ENCODE measurements around the gene OSBPL6.

Gene OSBPL6

DNA sequence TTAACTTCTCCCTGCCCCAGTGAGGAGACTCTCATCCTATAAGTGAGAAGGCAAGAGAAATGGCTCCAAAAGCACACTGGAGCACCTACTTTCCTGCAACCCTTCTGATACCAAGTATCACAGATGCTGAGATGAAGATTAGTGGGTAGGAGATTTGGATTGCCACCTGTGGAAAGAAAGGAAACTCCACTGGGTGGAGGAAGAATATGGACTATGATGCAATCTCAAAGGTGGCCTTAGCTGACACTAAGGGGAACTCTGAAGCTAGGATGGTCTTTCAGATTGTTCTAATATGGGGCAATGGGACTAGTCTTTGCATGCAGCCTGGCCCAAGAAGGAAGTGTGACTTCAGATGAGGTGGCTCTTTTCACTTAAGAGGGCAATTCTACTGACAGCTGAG lies 235.0 kb downstream of the OSBPL6 start:
- Histone ChIP-seq H3K36me3 (ENCODE audit: control insufficient read depth in 1 of 2, insufficient read depth in 2 of 2, low read length in 2 of 2) (peaks cover 11 to 32% of the 10 kb centered on the region in 2 experiments), H2BK5ac (ENCODE audit: low read depth, low read length, poor library complexity) (no peak overlapping the region), H3K79me2 (ENCODE audit: control insufficient read depth, insufficient read depth, low read length, poor library complexity) (no peaks in the 10 kb centered on the region), H4K91ac (ENCODE audit: low read depth, low read length) (no peak overlapping the region), H2BK12ac (ENCODE audit: low read length) (no peak overlapping the region), H3K18ac (ENCODE audit: low read length) (no peak overlapping the region), H3K9ac (ENCODE audit: low read length) (no peak overlapping the region), H3K27me3 (ENCODE audit: insufficient read depth, low read length) (no peaks in the 10 kb centered on the region), H3K14ac (ENCODE audit: low read length) (no peak overlapping the region), H3K27ac (ENCODE audit: low read depth, low read length) (no peak overlapping the region), H3K4me2 (ENCODE audit: low read length) (no peak overlapping the region), H4K8ac (ENCODE audit: low read depth, low read length) (no peak overlapping the region), H3K79me1 (ENCODE audit: low read length) (no peaks in the 10 kb centered on the region), H3K4me1 (ENCODE audit: control insufficient read depth in 1 of 2, insufficient read depth in 2 of 2, low read length in 2 of 2) (no peaks in the 10 kb centered on the region), H2AK5ac (ENCODE audit: low read length) (no peak overlapping the region), H3K4ac (ENCODE audit: low read depth, low read length) (no peak overlapping the region), H3K4me3 (ENCODE audit: low read depth, low read length) (no peak overlapping the region), H2BK120ac (ENCODE audit: insufficient read depth, low read length, poor library complexity) (no peak overlapping the region), H4K12ac (ENCODE audit: low read depth, low read length) (no peak overlapping the region), H3K9me3 (ENCODE audit: insufficient read depth, low read depth, low read length) (no peaks in the 10 kb centered on the region), H3K23ac (ENCODE audit: low read length) (no peak overlapping the region), H2AFZ (ENCODE audit: insufficient read depth, low read length, poor library complexity) (no peak overlapping the region)
- DNase-seq = no peak

DNA sequence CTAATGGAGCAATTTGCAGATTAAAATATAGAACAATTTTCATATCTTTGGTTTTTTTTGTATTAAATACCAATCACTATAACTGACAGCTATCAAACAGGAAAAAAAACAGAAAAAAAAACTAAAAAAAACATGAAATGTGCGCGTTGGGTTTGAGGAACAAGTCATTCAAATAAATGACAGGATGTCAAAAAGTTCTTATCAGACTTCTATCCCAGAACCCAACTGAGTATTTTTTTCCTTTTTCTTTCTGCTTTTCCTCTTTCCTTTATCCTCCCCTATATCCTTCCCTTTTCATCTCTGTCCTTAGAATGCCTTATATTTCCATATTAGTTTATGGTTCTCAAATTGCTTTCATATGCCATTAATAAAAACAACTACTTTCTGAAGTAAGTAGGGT lies 242.3 kb downstream of the OSBPL6 start:
- no peaks in the 10 kb centered on the region for H3K79me2 ChIP-seq (ENCODE audit: control insufficient read depth, insufficient read depth, low read length, poor library complexity)

DNA sequence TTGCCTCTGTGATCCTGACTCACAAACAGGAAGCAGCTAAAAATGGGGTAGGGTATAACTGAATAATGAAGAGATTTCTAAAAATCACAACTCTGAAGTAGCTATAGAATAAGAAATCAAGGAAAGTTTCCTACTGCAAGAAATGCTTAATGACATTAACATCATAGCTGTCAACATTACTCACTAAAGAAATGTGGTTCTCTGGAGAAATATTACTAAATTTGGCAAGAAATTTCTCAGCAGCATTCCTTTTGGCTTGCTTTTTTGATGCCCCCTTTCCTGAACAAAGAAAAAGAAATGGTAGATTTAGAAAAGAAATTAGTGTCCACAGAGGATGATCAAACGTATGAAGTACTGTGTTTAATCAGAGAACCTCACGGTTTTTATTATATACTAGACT lies 247.1 kb downstream of the OSBPL6 start:
- no peak overlapping the region for H4K12ac ChIP-seq (ENCODE audit: low read depth, low read length)
- H2AK5ac ChIP-seq (ENCODE audit: low read length) = no peak overlapping the region
- H3K9ac ChIP-seq (ENCODE audit: low read length) = no peak overlapping the region
- no peak overlapping the region for H3K4ac ChIP-seq (ENCODE audit: low read depth, low read length)
- H2AFZ ChIP-seq (ENCODE audit: insufficient read depth, low read length, poor library complexity) = no peak overlapping the region
- H2BK5ac ChIP-seq (ENCODE audit: low read depth, low read length, poor library complexity) = no peak overlapping the region
- H4K91ac ChIP-seq (ENCODE audit: low read depth, low read length) = no peak overlapping the region
- H3K4me1 ChIP-seq (ENCODE audit: control insufficient read depth in 1 of 2, insufficient read depth in 2 of 2, low read length in 2 of 2) = peaks cover 0 to 3% of the 10 kb centered on the region in 2 experiments
- H3K4me2 ChIP-seq (ENCODE audit: low read length) = no peak overlapping the region
- no peak overlapping the region for H3K27ac ChIP-seq (ENCODE audit: low read depth, low read length)
- H2BK12ac ChIP-seq (ENCODE audit: low read length) = no peak overlapping the region
- no peak overlapping the region for H3K4me3 ChIP-seq (ENCODE audit: low read depth, low read length)
- no peak overlapping the region for H3K18ac ChIP-seq (ENCODE audit: low read length)
- no CpG with 5 or more reads among the region's 2 CpGs for WGBS (ENCODE audit: extremely low coverage, insufficient coverage, insufficient read length)
- H3K14ac ChIP-seq (ENCODE audit: low read length) = no peak overlapping the region
- H3K9me3 ChIP-seq (ENCODE audit: insufficient read depth, low read depth, low read length) = no peaks in the 10 kb centered on the region
- no peak overlapping the region for H3K23ac ChIP-seq (ENCODE audit: low read length)
- no peaks in the 10 kb centered on the region for H3K79me2 ChIP-seq (ENCODE audit: control insufficient read depth, insufficient read depth, low read length, poor library complexity)
- H3K79me1 ChIP-seq (ENCODE audit: low read length) = no peaks in the 10 kb centered on the region
- no peaks in the 10 kb centered on the region for H3K27me3 ChIP-seq (ENCODE audit: insufficient read depth, low read length)
- peaks cover 11 to 20% of the 10 kb centered on the region in 2 experiments for H3K36me3 ChIP-seq (ENCODE audit: control insufficient read depth in 1 of 2, insufficient read depth in 2 of 2, low read length in 2 of 2)
- DNase-seq = no peak
- no peak overlapping the region for H2BK120ac ChIP-seq (ENCODE audit: insufficient read depth, low read length, poor library complexity)
- H4K8ac ChIP-seq (ENCODE audit: low read depth, low read length) = no peak overlapping the region

More for the DNA sequence above, 242.3 kb downstream of the OSBPL6 start:
- H4K91ac ChIP-seq (ENCODE audit: low read depth, low read length) = no peak overlapping the region
- H3K4me3 ChIP-seq (ENCODE audit: low read depth, low read length) = no peak overlapping the region
- H3K4me1 ChIP-seq (ENCODE audit: control insufficient read depth in 1 of 2, insufficient read depth in 2 of 2, low read length in 2 of 2) = peaks cover 0 to 3% of the 10 kb centered on the region in 2 experiments
- H4K12ac ChIP-seq (ENCODE audit: low read depth, low read length) = no peak overlapping the region
- H2AK5ac ChIP-seq (ENCODE audit: low read length) = no peak overlapping the region
- H3K79me1 ChIP-seq (ENCODE audit: low read length) = no peaks in the 10 kb centered on the region
- no peak overlapping the region for H4K8ac ChIP-seq (ENCODE audit: low read depth, low read length)
- peaks cover 17 to 22% of the 10 kb centered on the region in 2 experiments for H3K36me3 ChIP-seq (ENCODE audit: control insufficient read depth in 1 of 2, insufficient read depth in 2 of 2, low read length in 2 of 2)
- no CpG with 5 or more reads among the region's 2 CpGs for WGBS (ENCODE audit: extremely low coverage, insufficient coverage, insufficient read length)
- H2BK12ac ChIP-seq (ENCODE audit: low read length) = no peak overlapping the region
- H3K9ac ChIP-seq (ENCODE audit: low read length) = no peak overlapping the region
- H2BK5ac ChIP-seq (ENCODE audit: low read depth, low read length, poor library complexity) = no peak overlapping the region
- DNase-seq = no peak
- no peak overlapping the region for H3K18ac ChIP-seq (ENCODE audit: low read length)
- H3K27ac ChIP-seq (ENCODE audit: low read depth, low read length) = no peak overlapping the region
- H2AFZ ChIP-seq (ENCODE audit: insufficient read depth, low read length, poor library complexity) = no peak overlapping the region
- H3K27me3 ChIP-seq (ENCODE audit: insufficient read depth, low read length) = no peaks in the 10 kb centered on the region
- no peak overlapping the region for H3K4me2 ChIP-seq (ENCODE audit: low read length)
- H3K9me3 ChIP-seq (ENCODE audit: insufficient read depth, low read depth, low read length) = no peaks in the 10 kb centered on the region
- H3K14ac ChIP-seq (ENCODE audit: low read length) = no peak overlapping the region
- no peak overlapping the region for H3K23ac ChIP-seq (ENCODE audit: low read length)
- H3K4ac ChIP-seq (ENCODE audit: low read depth, low read length) = no peak overlapping the region
- no peak overlapping the region for H2BK120ac ChIP-seq (ENCODE audit: insufficient read depth, low read length, poor library complexity)

DNA sequence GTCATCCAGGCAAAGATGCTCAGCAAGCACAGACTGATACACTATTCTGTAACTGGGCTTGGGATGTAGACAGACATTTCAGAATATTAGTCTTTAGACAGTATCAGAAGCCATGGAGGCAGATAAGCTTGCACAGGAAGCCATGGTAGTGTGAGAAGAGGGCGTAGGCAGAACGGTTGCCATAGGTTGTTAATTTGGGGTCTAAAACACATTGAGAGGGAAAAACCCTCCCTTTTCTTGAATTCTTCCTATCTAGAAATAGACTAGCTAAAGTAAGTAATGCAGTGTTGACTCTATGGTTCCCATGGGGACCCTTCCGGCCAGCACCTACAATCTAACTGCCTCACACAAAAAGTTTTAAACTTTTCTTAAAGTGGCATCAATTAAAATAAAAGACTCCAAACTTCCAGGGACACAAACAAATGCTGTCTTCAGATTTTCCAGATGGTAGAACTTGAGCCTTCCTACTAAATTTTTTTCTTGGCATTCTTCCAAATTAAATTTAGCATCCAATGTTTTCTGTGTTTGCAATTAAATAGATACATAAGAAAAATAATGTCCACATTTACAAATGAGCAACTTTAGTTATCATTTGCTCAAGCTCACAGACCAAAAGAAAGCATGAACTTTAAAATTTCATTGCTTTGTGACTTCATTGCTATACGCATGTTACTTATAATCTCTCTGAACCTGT lies 254.8 kb downstream of the OSBPL6 start:
- WGBS (ENCODE audit: extremely low coverage, insufficient coverage, insufficient read length) = no CpG with 5 or more reads among the region's 4 CpGs
- Histone ChIP-seq H3K4me2 (ENCODE audit: low read length) (no peak overlapping the region), H3K4me1 (ENCODE audit: control insufficient read depth in 1 of 2, insufficient read depth in 2 of 2, low read length in 2 of 2) (peaks cover 7 to 11% of the 10 kb centered on the region in 2 experiments), H4K91ac (ENCODE audit: low read depth, low read length) (no peak overlapping the region), H3K79me2 (ENCODE audit: control insufficient read depth, insufficient read depth, low read length, poor library complexity) (peaks cover 6% of the 10 kb centered on the region), H3K18ac (ENCODE audit: low read length) (no peak overlapping the region), H2AK5ac (ENCODE audit: low read length) (no peak overlapping the region), H2BK12ac (ENCODE audit: low read length) (no peak overlapping the region), H2BK5ac (ENCODE audit: low read depth, low read length, poor library complexity) (no peak overlapping the region), H3K4me3 (ENCODE audit: low read depth, low read length) (no peak overlapping the region), H3K23ac (ENCODE audit: low read length) (no peak overlapping the region), H3K27ac (ENCODE audit: low read depth, low read length) (no peak overlapping the region), H3K36me3 (ENCODE audit: control insufficient read depth in 1 of 2, insufficient read depth in 2 of 2, low read length in 2 of 2) (peaks cover 8 to 18% of the 10 kb centered on the region in 2 experiments), H2AFZ (ENCODE audit: insufficient read depth, low read length, poor library complexity) (no peak overlapping the region), H3K4ac (ENCODE audit: low read depth, low read length) (no peak overlapping the region), H2BK120ac (ENCODE audit: insufficient read depth, low read length, poor library complexity) (no peak overlapping the region), H3K27me3 (ENCODE audit: insufficient read depth, low read length) (no peaks in the 10 kb centered on the region), H4K8ac (ENCODE audit: low read depth, low read length) (no peak overlapping the region), H4K12ac (ENCODE audit: low read depth, low read length) (no peak overlapping the region), H3K79me1 (ENCODE audit: low read length) (peaks cover 11% of the 10 kb centered on the region), H3K14ac (ENCODE audit: low read length) (no peak overlapping the region), H3K9ac (ENCODE audit: low read length) (no peak overlapping the region), H3K9me3 (ENCODE audit: insufficient read depth, low read depth, low read length) (no peaks in the 10 kb centered on the region)
- no peak for DNase-seq

All from trophoblast cell (in vitro differentiated cells and primary cell).